ENCODE data around the gene CPVL. TPM values are rescaled to one million over a fixed set of nuclear protein-coding genes. Genes with fewer than 3 reads are reported as not detected.

The CPVL gene
- total and polyA plus RNA-seq, 2 of the 4 experiments (the other 2 are of a cell fraction): not detected

DNA sequence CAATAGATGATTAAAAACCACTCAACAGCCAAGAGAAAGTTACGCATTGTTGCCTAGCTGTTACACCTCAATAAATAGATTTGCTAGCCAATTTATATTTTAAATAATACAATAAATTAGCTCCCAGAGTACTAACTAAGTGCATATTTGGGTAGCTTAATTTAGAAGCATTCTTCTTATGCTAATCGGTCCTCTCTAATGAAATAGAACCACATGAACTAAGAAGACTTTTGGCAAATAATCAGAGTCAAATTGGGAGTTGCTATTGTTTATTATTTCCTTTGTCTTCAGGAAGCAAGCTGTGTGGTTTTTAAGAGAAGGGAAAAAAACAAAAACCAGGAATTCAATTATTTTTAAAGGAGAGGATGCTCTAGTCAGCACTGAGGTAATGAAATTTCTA, 139.2 kb downstream of the CPVL start:
- no peak overlapping the region for H3K23ac ChIP-seq (ENCODE audit: low read depth, low read length)
- H3K4me3 ChIP-seq (ENCODE audit: insufficient read depth, low read depth, low read length): no peak overlapping the region
- TF ChIP-seq RFX5 (IDR thresholded peaks at IDR 0.05; ENCODE audit: low read depth, low read length): no peak
- no peak for TF ChIP-seq MXI1 (IDR thresholded peaks at IDR 0.05; ENCODE audit: borderline replicate concordance, low read depth, low read length)
- TF ChIP-seq, protein P1, sequence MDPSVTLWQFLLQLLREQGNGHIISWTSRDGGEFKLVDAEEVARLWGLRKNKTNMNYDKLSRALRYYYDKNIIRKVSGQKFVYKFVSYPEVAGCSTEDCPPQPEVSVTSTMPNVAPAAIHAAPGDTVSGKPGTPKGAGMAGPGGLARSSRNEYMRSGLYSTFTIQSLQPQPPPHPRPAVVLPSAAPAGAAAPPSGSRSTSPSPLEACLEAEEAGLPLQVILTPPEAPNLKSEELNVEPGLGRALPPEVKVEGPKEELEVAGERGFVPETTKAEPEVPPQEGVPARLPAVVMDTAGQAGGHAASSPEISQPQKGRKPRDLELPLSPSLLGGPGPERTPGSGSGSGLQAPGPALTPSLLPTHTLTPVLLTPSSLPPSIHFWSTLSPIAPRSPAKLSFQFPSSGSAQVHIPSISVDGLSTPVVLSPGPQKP (IDR thresholded peaks at IDR 0.05; ENCODE audit: borderline replicate concordance, low read depth, low read length): no peak
- no peak for TF ChIP-seq RAD21 (IDR thresholded peaks at IDR 0.05; ENCODE audit: low read length)
- no peak for TF ChIP-seq SMC3 (IDR thresholded peaks at IDR 0.05; ENCODE audit: low read depth, low read length)
- TF ChIP-seq NFE2L2 (IDR thresholded peaks at IDR 0.05; ENCODE audit: low read depth, low read length): no peak
- no peak for TF ChIP-seq CEBPB (IDR thresholded peaks at IDR 0.05; ENCODE audit: low read depth, low read length)
- TF ChIP-seq RCOR1 (IDR thresholded peaks at IDR 0.05; ENCODE audit: insufficient replicate concordance, low read length): no peak
- H3K56ac ChIP-seq (ENCODE audit: extremely low read depth, insufficient read depth, low read length): no peak overlapping the region
- H2AK5ac ChIP-seq (ENCODE audit: low read depth, low read length): no peak overlapping the region
- no peak overlapping the region for H3K9ac ChIP-seq (ENCODE audit: low read depth, low read length)
- ChIA-PET POLR2A (ENCODE audit: unreplicated experiment) (no interaction called here), CTCF (interaction anchor here (0.8 kb wide), 1 partner anchor 453 kb away, joined by 4 read pairs; no protein-coding TSS in a partner anchor)
- no TSS peak for BruUV-seq (replicated peaks)
- H3K4me2 ChIP-seq (ENCODE audit: low read depth, low read length): no peak overlapping the region
- no peak overlapping the region for H2AK9ac ChIP-seq (replicated peaks; ENCODE audit: low read depth, low read length, poor library complexity)
- dilution Hi-C loops (cut with HindIII; ENCODE audit: low sequenced_read_pairs, unreplicated experiment): no loop called here
- in situ Hi-C loops (cut with MboI; ENCODE audit: low sequenced_read_pairs): no loop called here
- H2BK15ac ChIP-seq (ENCODE audit: low read depth, low read length): no peak overlapping the region
- no peaks in the 10 kb centered on the region for H3K36me3 ChIP-seq (ENCODE audit: control insufficient read depth, insufficient read depth, low read length)
- no peak overlapping the region for H2AFZ ChIP-seq (replicated peaks; ENCODE audit: low read length, poor library complexity)
- no peaks in the 10 kb centered on the region for H3K9me3 ChIP-seq (ENCODE audit: control insufficient read depth, insufficient read depth, low read length)
- no CpG with 5 or more reads among the region's 2 CpGs for WGBS, 2 experiments (ENCODE audit: extremely low coverage in 2 of 2, insufficient read length in 1 of 2)
- H4K5ac ChIP-seq (ENCODE audit: low read depth, low read length): no peak overlapping the region
- no peak overlapping the region for H2BK5ac ChIP-seq (ENCODE audit: low read depth, low read length, poor library complexity, severe bottlenecking)
- H3K79me1 ChIP-seq (ENCODE audit: low read depth in 1 of 2, low read length in 2 of 2): no peaks in the 10 kb centered on the region
- H3K14ac ChIP-seq (replicated peaks; ENCODE audit: low read depth, low read length): no peak overlapping the region
- no peak overlapping the region for H3K27ac ChIP-seq (ENCODE audit: insufficient read depth, low read length)
- H4K8ac ChIP-seq (ENCODE audit: low read depth in 2 of 2, low read length in 2 of 2): no peak overlapping the region
- DNase-seq (no peak), ATAC-seq (ENCODE audit: low read depth) (no peak)
- intact Hi-C loops (cut with micrococcal nuclease): no loop called here
- H3K9me1 ChIP-seq (ENCODE audit: insufficient read depth, low read length): no peaks in the 10 kb centered on the region
- no peak overlapping the region for H3K4ac ChIP-seq (ENCODE audit: low read depth, low read length)
- H2BK20ac ChIP-seq (ENCODE audit: low read depth, low read length): no peak overlapping the region
- no peak overlapping the region for H4K91ac ChIP-seq (ENCODE audit: insufficient read depth, low read depth, low read length)
- H2BK120ac ChIP-seq (ENCODE audit: low read depth, low read length): no peak overlapping the region
- H4K20me1 ChIP-seq (ENCODE audit: insufficient read depth, low read length): no peaks in the 10 kb centered on the region
- H3K18ac ChIP-seq (ENCODE audit: low read depth, low read length): no peak overlapping the region
- no peaks in the 10 kb centered on the region for H3K4me1 ChIP-seq (ENCODE audit: control insufficient read depth, insufficient read depth, low read length)
- peaks cover 2% of the 10 kb centered on the region; the same call in 1 of the 2 replicates for H3K27me3 ChIP-seq (ENCODE audit: control insufficient read depth, insufficient read depth, low read length)

Measured in IMR-90 (cell line).